GM21528 (cell line): ENCODE data around the gene PIP5K1C.

ENCODE experiments used
- ATAC-seq: cut with Tn5 transposase; IDR thresholded peaks from one replicate; pipeline ENCODE4 v1.9.1; 2021; ENCODE audit warnings: mild to moderate bottlenecking, moderate library complexity; ENCODE audit not compliant: unreplicated experiment, low FRiP score

PIP5K1C gene

DNA sequence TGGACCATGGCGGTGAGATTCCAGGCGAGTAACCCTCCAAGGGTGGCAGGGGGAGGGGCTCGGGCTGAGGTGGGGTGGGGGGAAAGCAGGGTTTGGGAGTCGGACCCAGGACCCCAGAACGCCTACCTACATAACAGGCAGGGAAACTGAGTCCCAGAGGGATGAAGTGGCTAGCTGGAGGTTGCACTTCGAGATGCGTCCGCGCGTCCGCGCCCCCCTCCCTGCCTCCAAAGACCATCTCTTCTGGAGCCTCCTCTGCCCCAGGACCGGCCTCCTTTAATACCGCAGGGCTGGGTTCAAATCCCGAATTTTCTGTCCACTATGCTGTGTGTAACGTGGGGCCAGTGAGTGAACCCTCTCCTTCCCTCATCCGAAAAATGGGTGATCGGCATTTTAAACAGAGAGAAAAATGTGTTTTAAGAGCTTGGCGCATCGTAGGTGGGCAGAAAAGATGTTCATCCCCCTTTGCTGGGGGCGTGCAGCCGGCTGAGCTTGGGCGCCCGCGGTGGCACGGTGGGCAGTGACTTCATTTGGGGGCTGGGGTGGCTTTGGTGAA lies 21.7 kb upstream of the PIP5K1C start:
- ATAC-seq, result no peak

DNA sequence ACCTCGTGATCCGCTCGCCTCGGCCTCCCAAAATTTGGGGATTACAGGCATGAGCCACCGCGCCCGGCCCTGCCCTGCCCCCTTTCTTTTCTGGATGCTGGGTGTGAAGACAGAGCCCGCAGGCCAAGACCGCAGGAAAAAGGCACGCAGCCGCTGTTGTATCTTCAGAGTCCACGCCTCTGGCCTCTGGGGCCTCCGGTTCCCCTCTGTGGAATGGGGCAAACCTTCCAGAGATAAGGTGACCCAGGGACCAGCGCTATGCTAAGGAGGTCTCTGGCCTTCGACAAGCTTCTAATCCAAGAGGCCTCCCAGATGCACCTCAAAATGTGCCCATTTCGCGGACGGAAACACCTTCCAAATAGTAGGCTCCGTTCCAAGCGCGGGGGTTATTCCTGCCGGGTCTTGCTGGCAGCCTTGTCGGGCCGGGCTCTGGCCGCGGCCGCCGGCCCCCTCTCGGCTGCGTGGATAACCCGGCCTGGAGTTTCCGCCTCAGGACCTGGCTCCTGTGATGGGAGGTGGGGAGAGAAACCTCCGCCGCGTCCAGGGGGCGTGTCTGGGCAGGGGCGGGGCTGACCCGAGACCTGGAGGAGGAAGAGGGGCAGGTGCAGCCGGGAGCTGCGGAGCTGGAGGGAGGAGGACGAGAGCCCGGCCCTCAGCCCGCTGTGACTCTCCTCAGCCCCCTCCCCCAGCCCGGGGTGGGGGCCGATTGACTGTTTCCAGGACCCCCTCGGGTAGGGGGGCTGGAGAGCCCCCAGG lies 21.0 kb upstream of the PIP5K1C start:
- ATAC-seq, result no peak

DNA sequence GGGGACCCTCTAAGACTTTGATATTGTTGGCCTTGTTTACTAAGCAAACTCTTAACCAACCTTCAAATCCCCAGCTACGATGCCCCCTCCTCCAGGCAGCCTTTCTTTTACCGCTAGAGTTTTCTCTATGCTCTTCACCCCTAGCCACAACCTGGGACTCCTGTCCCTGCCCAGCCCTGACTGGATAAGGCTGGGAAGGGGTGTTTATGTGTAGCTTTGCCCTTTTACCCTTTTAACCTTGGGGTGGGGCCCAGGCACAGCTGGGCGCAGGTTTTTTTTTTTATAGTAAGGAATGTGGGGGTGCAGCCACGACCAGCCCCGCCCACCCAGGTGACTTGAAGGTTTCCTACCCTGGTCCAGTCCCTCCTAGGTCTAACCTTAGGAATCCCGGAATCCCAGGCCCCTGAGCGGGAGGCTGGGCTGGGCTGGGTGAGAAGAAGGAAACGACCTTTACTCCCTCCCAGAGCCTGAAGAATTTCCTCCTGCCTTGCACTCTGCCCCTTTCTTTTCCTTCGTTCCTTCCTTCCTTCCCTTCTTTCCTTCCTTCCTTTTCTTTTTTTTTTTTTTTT lies 20.2 kb upstream of the PIP5K1C start:
- ATAC-seq, result no peak

DNA sequence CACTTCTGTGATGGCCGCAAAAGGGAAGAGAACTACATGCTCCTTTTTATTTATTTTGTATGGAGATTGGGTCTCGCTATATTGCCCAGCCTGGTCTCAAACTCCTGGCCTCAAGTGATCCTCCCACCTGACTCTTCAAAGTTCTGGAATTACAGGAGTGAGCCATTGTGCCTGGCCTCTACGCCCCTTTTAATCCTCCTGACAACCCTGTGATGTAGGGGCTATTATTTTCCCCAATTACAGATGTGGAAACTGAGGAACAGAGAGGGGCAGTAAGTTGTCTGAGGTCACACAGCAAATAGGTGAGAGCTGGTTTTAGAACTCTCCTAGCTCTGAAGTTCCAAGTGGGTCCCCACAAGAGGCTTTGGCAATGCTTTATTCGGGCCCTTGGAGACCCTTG lies 19.6 kb upstream of the PIP5K1C start:
- ATAC-seq, result no peak

DNA sequence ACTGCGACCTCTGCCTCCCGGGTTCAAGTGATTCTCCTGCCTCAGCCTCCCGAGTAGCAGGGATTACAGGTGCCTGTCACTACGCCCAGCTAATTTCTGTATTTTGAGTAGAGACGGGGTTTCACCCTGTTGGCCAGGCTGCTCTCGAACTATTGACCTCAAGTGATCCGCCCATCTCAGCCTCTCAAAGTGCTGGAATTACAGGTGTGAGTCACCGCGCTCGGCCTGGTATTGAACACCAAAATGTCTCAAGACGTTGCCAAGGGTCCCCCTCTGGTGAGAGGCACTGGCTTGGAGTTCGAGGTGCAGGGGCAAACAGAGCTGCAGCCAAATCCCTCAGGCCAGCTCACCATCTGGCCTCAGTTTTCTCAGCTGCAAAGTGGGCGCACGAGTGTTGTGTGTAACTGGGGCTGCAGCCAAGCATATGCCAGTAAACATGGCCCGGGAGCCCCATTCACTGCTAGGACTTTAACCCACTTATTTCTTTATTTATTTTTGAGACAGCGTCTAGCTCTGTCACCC lies 15.9 kb upstream of the PIP5K1C start:
- no peak for ATAC-seq

DNA sequence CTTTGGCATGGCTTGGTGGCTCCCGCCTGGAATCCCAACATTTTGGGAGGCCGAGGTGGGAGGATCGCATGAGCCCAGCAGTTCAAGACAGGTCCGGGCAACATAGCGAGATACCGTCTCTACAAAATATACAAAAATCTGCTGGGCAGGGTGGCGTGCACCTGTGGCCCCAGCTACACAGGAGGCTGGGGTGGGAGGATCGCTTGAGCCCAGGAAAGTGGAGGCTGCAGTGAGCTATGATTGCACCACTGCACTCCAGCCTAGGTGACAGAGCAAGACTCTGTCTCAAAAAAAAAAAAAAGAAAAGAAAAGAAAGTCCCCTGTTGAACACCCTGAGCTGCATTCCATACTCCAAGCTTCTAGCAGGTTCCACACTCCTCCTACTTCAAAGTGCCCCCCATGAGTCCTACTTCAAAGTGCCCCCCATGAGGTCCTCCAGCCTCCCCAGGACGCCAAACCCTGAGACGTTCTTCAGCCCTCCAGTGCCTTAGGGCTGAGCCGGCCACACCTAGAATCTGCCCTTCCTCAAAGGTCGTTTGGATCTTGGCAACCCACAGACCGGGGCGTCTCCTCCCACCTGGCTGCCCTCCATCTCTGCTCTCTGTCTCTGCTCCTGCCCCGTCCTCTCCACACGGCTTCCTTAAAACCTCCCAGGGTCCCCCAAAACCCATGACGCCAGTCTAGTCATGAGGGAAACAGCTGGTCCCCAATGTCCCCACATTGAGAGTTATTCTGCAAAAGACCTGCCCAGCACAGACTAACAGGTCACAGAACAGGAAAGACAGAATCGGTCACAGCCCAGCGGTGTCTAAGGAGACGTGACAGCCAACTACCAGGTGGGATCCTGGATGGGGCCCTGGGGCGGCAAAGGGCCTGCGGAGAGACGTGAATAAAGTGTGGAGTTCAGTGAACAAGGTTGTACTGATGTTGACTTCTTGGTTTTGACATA lies 12.7 kb upstream of the PIP5K1C start:
- no peak for ATAC-seq

DNA sequence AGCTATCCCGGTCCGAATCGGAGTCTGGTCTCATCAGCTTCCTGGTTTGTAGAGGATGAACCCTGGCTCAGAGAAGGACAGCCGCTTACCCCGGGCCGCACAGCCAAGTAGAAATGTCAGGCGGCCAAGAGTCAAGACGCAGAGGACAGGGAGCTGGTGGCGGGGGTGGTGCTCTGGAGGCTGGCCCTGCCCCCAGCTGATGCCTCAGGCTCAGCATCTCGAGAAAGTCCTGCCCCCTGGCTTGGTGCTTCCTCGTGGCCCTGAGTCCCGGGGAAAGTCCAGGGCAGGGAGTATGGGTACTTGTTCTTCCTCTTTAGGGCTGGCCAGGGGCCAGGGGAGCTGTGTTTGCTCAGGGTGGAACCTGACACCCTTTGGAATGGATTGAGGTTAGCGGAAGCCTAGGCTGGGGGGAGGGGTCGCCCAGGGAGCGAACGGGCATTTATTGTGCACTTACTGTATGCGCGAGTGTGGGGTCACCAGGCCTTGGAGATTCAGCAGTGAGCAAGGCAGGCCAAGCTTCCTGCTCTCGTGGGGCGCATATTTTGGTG lies 10.1 kb upstream of the PIP5K1C start:
- no peak for ATAC-seq

DNA sequence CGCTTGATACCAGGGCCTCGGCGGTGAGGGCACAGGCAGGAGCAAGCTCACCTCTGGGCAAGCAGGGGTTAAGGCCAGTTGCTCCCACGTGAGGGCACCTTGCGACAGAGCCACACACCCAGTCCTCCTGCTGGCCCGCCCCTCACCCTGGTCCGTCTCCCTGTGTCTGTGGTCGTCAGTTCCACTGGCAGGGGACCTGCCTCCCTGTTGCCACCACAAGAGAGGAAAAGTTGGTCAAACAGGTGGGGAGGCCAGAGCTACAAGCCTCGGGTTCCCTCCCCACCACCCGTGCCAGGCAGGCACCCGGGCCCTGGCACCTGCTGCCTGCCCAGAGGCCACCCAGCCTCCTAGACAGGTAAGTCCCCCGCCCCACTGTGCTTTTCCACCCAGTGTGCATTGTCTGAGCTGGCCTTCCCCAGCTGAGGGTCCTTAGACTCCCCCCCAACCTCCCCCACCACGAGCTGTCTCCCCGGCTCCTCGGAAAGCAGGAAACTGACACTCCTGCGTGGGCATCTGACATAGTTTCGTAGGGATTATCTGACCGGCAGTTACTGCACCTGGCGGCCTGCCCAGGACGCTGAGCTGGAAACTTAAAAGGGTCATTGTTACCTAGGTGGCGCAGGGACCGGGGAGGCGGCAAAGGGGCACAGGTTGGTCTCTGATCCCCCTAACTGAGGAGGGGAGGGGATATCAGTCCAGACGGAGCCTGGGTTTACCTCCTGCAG lies 8.1 kb upstream of the PIP5K1C start, which contains the start of gene TJP3:
Gene TJP3 (plus strand): TSS at position 178 of the 725 bp plus-strand sequence. CDS start 20,049 bp downstream, outside the sequence.
- ATAC-seq, result no peak

DNA sequence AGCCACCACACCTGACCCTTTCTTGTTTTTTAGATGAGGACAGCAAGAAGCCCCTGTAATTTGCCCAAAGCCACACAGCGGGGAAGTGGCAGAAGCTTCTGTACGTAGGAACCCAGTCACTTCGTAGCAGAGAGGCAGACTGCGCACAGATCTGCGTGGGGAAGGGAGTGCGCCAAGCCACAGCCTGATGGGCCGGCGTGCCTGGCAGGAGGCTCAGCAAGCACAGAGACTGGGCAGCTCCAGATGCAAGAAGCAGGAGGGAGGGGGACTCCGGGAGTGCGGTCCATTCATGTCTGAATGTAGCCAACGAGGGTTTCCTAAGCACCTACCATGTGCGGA lies 7.6 kb upstream of the PIP5K1C start:
- ATAC-seq, result no peak

DNA sequence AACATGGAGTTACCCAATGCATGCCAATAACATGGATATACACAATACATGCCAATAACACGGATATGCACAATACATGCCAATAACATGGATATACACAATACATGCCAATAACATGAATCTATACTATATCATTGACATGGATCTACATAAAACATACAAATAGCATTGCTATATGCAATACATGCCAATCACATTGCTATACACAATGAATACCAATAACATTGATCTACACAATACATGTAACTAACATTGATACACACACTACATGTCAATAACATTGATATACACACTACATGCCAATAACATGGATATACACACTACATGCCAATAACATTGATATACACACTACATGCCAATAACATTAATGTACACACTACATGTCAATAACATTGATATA lies 932 bp upstream of the PIP5K1C start:
- ATAC-seq, result no peak

DNA sequence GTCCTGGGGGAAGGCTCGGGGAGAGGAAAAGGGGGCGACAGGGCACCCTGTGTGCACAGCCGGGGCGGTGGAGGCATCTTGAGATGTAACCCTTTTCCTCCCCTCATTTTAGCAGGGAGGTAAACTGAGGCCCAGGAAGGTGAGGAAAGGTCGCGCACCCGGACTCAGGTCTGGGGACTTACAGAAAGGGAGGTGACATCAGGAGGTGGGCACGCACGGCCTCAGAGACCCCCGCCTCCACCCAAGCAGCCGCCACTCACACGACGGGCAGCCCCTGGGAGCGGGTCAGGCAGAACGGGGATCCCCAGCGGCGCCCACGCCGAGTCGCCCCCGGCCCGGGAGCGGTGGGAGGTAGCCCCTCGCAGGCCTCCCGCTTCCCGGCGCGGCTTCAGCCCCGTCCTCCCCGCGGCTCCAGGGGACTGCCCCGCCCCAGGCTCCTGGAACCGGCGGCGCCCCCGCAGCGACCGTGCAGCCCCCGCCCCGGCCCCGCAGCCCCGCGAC lies 477 bp downstream of the PIP5K1C start:
- ATAC-seq, result peak; percentile 12

DNA sequence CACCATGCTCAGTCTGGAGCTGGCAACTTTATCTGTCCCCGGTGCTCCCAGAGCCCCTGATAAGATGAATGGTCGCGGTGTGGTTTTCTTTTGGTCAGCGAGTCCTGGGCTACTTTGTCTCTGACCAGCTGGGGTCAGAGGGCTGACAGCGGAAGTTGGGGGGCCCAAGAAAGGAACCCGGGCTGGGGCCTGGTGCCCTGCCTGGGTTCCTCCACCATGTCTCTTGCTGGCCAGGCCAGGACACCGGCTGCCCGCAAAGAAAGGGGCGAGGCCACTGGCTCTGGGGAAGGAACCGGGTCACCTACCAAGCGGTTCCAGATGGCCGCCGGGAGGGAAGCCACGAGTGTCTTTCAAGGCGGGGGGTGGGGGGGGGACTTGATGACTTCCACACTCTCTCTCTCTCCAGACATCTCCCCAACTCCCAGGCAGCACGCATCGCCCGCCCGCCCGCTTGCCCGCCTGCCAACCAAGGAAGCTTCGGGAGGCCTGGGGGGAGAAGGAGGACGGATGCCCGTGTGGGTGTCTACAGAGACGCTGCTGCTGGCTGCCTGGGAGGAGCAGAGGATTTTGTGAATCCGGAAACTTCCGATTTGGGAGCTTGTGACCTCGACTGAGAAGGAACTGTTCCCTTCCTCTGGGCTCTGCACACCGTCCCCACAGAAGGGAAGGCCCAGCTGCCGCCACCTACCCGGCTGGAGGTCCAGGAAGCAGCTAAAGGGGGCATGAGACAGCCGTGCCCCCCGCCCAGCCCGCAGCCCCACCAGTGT lies 1.1 kb downstream of the PIP5K1C start:
- ATAC-seq, result no peak

DNA sequence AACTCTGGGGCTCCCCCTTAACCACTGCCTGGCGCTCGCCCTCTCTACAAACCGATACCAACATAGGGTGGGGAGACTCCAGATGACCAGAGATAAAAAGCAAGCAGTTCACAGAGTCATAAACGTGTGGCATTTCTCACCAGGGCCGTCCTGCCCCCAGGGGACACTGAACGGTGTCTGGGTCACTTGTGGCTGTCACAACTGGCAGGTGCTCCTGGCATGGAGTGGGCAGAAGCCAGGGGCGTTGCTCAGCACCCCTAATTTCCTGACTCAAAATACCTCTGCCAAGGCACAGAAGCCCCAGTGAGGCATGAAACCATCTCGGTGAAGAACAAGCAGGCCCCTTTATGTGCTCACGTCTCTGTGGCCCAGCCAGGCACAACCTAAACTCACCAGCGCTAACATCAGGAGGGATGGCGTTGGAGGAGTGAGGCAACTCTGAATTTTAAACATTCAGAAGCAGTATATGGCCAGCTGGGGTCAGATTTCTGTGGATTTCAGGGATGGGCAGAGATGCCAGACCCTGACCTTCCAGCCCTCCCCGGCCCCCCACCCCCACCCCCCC lies 1.8 kb downstream of the PIP5K1C start:
- no peak for ATAC-seq

DNA sequence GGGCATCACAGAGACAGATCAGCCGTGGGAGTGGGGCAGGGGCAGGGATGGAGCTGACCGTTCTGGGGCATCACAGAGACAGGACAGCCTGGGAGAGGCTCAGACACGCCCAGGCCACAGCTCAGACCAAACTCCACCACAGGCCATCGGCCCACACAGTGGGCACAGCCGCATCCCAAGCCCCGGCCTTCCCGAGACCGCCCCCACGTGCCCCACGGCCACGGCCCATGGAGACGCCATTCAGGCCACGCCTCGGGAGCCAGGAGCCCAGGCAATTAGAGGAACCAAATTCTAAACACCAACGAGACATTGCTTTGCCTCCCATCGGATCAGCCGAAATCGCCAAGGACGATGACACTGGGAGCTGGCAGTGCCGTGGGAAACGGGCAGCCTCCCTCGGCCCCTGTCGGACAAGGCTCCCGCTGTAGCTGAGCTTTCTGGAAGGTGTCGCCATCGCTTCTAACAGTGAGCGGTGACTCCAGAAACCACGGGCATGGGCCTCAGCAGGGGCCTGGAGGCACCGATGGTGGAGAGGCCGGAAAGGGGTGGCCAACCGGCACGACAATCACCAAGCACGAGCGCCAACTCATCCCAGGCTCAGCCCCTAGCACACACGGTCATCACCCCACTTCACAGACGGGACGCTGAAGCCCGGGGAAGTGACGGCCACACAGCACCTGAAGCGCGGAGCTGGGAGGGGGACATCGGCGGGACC lies 2.4 kb downstream of the PIP5K1C start:
- no peak for ATAC-seq

DNA sequence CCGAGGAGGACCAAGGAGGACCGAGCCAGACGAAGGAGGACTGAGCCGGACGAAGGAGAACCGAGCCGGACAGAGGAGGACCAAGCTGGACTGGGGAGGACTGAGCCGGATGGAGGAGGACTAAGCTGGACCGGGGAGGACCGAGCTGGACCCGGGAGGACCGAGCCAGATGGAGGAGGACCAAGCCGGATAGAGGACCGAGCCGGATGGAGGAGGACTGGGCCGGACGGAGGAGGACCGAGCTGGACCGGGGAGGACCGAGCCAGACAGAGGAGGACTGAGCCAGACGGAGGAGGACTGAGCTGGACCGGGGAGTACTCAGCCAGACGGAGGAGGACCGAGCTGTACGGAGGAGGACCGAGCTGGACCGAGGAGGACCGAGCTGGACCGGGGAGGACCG lies 3.2 kb downstream of the PIP5K1C start:
- ATAC-seq, result no peak

DNA sequence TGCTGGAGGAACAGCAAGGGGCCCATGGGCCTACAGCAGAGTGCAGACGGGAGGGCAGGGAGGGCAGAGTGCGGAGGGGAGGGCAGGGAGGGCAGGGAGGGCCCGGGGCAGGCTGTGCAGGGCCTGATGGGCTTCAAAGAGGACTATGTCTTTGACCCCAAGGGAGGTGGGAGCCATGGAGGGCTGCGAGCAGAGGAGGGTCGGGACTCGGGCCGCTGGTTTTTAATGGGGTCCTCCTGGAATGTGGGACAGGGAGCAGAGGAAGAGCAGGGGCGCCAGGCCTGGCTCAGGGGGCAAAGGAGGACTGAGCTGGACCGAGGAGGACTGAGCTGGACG lies 3.6 kb downstream of the PIP5K1C start:
- no peak for ATAC-seq

DNA sequence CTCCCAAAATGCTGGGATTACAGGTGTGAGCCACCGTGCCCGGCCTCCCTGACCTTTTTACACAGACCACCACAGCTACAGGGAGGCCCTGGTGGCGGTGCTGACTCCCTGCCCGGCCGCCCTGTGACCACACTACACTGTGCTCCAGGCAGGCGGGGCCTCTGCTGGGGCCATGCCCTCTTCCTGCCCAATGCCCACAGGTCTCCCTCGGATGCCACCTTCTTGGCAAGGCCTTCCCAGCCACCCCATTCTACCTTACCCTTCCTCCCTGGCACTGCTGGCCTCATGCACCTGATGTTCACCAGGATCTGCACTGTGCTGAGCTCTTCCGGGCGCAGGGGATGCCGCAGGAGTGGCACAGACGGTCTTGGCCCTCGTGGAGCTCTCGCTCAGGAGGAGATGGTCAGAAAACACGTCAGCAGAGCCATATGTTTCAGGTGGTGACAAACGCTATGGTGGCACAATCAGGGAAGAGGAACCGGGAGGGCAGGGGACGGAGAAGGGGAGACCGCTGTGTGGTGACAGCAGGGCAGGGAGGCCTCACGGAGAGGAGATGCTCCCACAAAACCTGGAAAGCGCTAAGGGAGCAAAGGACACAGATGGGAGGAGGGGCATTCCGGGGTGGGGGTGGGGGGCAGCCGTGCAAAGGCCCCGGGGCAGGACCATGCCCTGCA lies 4.1 kb downstream of the PIP5K1C start:
- no peak for ATAC-seq
